Measurements from ENCODE around the gene ITGB3BP. TPM values are rescaled to one million over a fixed set of nuclear protein-coding genes. Genes with fewer than 3 reads are reported as not detected.

Gene ITGB3BP
- total and polyA plus RNA-seq, 5 donors from 2014 or later = 11.3 to 29.9 (median 23.3) TPM

GRCh38 chr1:63414691-63415365 lies 108.2 kb downstream of the ITGB3BP start:
- Histone ChIP-seq H3K4me3 (ENCODE audit: low read depth, low read length) (no peak overlapping the region), H3K36me3 (ENCODE audit: control insufficient read depth, insufficient read depth, low read length) (peaks cover 25% of the 10 kb centered on the region), H3K27ac (ENCODE audit: insufficient read depth, low read length, poor library complexity, severe bottlenecking) (no peak overlapping the region), H3K27me3 (ENCODE audit: control insufficient read depth, insufficient read depth, low read length) (no peaks in the 10 kb centered on the region), H3K9me3 (ENCODE audit: control insufficient read depth in 2 of 2, low read length in 2 of 2) (no peaks in the 10 kb centered on the region), H3K4me1 (ENCODE audit: control insufficient read depth, insufficient read depth, low read length, poor library complexity, severe bottlenecking) (no peaks in the 10 kb centered on the region)
- ATAC-seq (ENCODE audit: low read depth in 2 of 2) (no peak), DNase-seq (no peak)
- H3K36me3 Mint-ChIP-seq = peaks cover 45% of the 10 kb centered on the region
- peaks cover 0 to 7% (median 0%) of the 10 kb centered on the region in 4 donors for H3K4me1 Mint-ChIP-seq
- H3K9me3 Mint-ChIP-seq = no peaks in the 10 kb centered on the region
- H3K27ac Mint-ChIP-seq = peak overlapping the region in 1 of 3 donors; percentile 77
- no peaks in the 10 kb centered on the region for H3K27me3 Mint-ChIP-seq
- no peak overlapping the region for H3K4me3 Mint-ChIP-seq

GRCh38 chr1:63413394-63413793 lies 109.6 kb downstream of the ITGB3BP start:
- H3K4me3 Mint-ChIP-seq = no peak overlapping the region
- H3K4me1 ChIP-seq (ENCODE audit: control insufficient read depth, insufficient read depth, low read length, poor library complexity, severe bottlenecking) = no peaks in the 10 kb centered on the region
- H3K27me3 Mint-ChIP-seq = no peaks in the 10 kb centered on the region
- H3K4me3 ChIP-seq (ENCODE audit: low read depth, low read length) = no peak overlapping the region
- DNase-seq (no peak), ATAC-seq (ENCODE audit: low read depth in 2 of 2) (no peak)
- no peaks in the 10 kb centered on the region for H3K9me3 ChIP-seq (ENCODE audit: control insufficient read depth in 2 of 2, low read length in 2 of 2)
- H3K27ac Mint-ChIP-seq = peak overlapping the region in 1 of 3 donors; percentile 18
- H3K4me1 Mint-ChIP-seq = peaks cover 0 to 7% (median under 1%) of the 10 kb centered on the region in 4 donors
- H3K36me3 Mint-ChIP-seq = peaks cover 51% of the 10 kb centered on the region
- H3K9me3 Mint-ChIP-seq = no peaks in the 10 kb centered on the region
- peaks cover 21% of the 10 kb centered on the region for H3K36me3 ChIP-seq (ENCODE audit: control insufficient read depth, insufficient read depth, low read length)
- no peak overlapping the region for H3K27ac ChIP-seq (ENCODE audit: insufficient read depth, low read length, poor library complexity, severe bottlenecking)
- no peaks in the 10 kb centered on the region for H3K27me3 ChIP-seq (ENCODE audit: control insufficient read depth, insufficient read depth, low read length)

GRCh38 chr1:63411066-63411465 lies 112.0 kb downstream of the ITGB3BP start:
- peaks cover 38% of the 10 kb centered on the region for H3K36me3 ChIP-seq (ENCODE audit: control insufficient read depth, insufficient read depth, low read length)
- H3K9me3 ChIP-seq (ENCODE audit: control insufficient read depth in 2 of 2, low read length in 2 of 2) = no peaks in the 10 kb centered on the region
- DNase-seq = no peak
- no peak overlapping the region for H3K4me3 Mint-ChIP-seq
- H3K9me3 Mint-ChIP-seq = no peaks in the 10 kb centered on the region
- H3K27me3 ChIP-seq (ENCODE audit: control insufficient read depth, insufficient read depth, low read length) = no peaks in the 10 kb centered on the region
- no peak overlapping the region for H3K27ac Mint-ChIP-seq
- H3K4me1 ChIP-seq (ENCODE audit: control insufficient read depth, insufficient read depth, low read length, poor library complexity, severe bottlenecking) = no peaks in the 10 kb centered on the region
- H3K4me3 ChIP-seq (ENCODE audit: low read depth, low read length) = no peak overlapping the region
- H3K36me3 Mint-ChIP-seq = peaks cover 55% of the 10 kb centered on the region
- no peak overlapping the region for H3K27ac ChIP-seq (ENCODE audit: insufficient read depth, low read length, poor library complexity, severe bottlenecking)
- peaks cover 0 to 9% (median 3%) of the 10 kb centered on the region in 4 donors for H3K4me1 Mint-ChIP-seq
- no peak for ATAC-seq (ENCODE audit: low read depth in 2 of 2)
- H3K27me3 Mint-ChIP-seq = no peaks in the 10 kb centered on the region

DNA sequence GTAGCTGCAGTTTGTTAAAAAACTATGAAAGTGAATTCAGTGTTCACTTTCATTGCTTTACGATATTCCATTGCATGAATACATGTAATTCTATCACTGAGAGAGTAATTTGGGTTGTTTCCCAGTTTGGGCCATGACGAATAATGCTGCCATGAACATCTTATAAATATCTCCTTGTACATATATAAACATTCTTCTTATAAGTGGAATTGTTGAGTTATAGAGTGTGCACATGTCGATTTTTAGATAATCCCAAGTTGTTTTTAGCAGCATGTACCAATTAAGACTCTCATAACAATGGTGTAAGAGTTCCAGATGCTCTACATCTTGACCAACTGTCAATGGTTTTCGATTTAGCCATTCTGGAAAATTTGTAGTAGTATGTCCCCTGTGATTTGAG lies 114.7 kb downstream of the ITGB3BP start:
- Histone ChIP-seq H3K9me3 (ENCODE audit: control insufficient read depth in 2 of 2, low read length in 2 of 2) (no peaks in the 10 kb centered on the region), H3K27ac (ENCODE audit: insufficient read depth, low read length, poor library complexity, severe bottlenecking) (no peak overlapping the region), H3K36me3 (ENCODE audit: control insufficient read depth, insufficient read depth, low read length) (peaks cover 57% of the 10 kb centered on the region), H3K27me3 (ENCODE audit: control insufficient read depth, insufficient read depth, low read length) (no peaks in the 10 kb centered on the region), H3K4me1 (ENCODE audit: control insufficient read depth, insufficient read depth, low read length, poor library complexity, severe bottlenecking) (no peaks in the 10 kb centered on the region), H3K4me3 (ENCODE audit: low read depth, low read length) (no peak overlapping the region)
- DNase-seq = no peak
- H3K4me1 Mint-ChIP-seq = peaks cover 0 to 9% (median 4%) of the 10 kb centered on the region in 4 donors
- ATAC-seq (ENCODE audit: low read depth in 2 of 2) = no peak
- no peaks in the 10 kb centered on the region for H3K9me3 Mint-ChIP-seq
- peaks cover 69% of the 10 kb centered on the region for H3K36me3 Mint-ChIP-seq
- H3K4me3 Mint-ChIP-seq = no peak overlapping the region
- H3K27ac Mint-ChIP-seq = no peak overlapping the region
- no peaks in the 10 kb centered on the region for H3K27me3 Mint-ChIP-seq

DNA sequence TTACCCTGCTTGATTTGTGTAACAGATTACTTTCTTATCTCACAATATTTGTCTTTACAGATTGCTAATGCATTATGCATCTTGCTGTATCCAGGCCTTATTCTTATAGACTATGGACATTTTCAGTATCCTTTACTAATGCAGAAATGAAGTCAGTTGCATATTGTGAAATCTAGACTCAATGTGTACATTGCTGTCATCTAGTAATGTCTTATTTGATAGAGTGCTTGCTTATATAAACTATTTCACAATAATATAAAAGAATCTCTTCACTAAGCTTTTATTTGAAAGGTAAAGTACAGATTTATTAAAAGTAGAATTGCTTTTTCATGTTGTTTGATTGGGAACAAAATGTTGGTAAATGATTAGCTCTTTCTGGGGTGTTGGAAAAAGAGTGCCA lies 116.0 kb downstream of the ITGB3BP start:
- Mint-ChIP-seq H3K27me3 (no peaks in the 10 kb centered on the region), H3K4me1 (peaks cover 0 to 9% (median 4%) of the 10 kb centered on the region in 4 donors), H3K9me3 (no peaks in the 10 kb centered on the region), H3K27ac (no peak overlapping the region), H3K36me3 (peaks cover 64% of the 10 kb centered on the region), H3K4me3 (no peak overlapping the region)
- no peak overlapping the region for H3K27ac ChIP-seq (ENCODE audit: insufficient read depth, low read length, poor library complexity, severe bottlenecking)
- ATAC-seq (ENCODE audit: low read depth in 2 of 2) (no peak), DNase-seq (no peak)
- no peaks in the 10 kb centered on the region for H3K4me1 ChIP-seq (ENCODE audit: control insufficient read depth, insufficient read depth, low read length, poor library complexity, severe bottlenecking)
- peaks cover 48% of the 10 kb centered on the region for H3K36me3 ChIP-seq (ENCODE audit: control insufficient read depth, insufficient read depth, low read length)
- H3K9me3 ChIP-seq (ENCODE audit: control insufficient read depth in 2 of 2, low read length in 2 of 2) = no peaks in the 10 kb centered on the region
- no peaks in the 10 kb centered on the region for H3K27me3 ChIP-seq (ENCODE audit: control insufficient read depth, insufficient read depth, low read length)
- H3K4me3 ChIP-seq (ENCODE audit: low read depth, low read length) = no peak overlapping the region

- ATAC-seq (ENCODE audit: low read depth in 2 of 2) (no peak), DNase-seq (no peak)
- H3K27me3 ChIP-seq (ENCODE audit: control insufficient read depth, insufficient read depth, low read length) = no peaks in the 10 kb centered on the region
- H3K9me3 Mint-ChIP-seq = no peaks in the 10 kb centered on the region
- peaks cover 44% of the 10 kb centered on the region for H3K36me3 ChIP-seq (ENCODE audit: control insufficient read depth, insufficient read depth, low read length)
- peaks cover 63% of the 10 kb centered on the region for H3K36me3 Mint-ChIP-seq
- no peaks in the 10 kb centered on the region for H3K27me3 Mint-ChIP-seq
- no peak overlapping the region for H3K4me3 ChIP-seq (ENCODE audit: low read depth, low read length)
- H3K4me3 Mint-ChIP-seq = no peak overlapping the region
- H3K27ac Mint-ChIP-seq = no peak overlapping the region
- no peaks in the 10 kb centered on the region for H3K9me3 ChIP-seq (ENCODE audit: control insufficient read depth in 2 of 2, low read length in 2 of 2)
- no peaks in the 10 kb centered on the region for H3K4me1 ChIP-seq (ENCODE audit: control insufficient read depth, insufficient read depth, low read length, poor library complexity, severe bottlenecking)
- peaks cover 0 to 9% (median 4%) of the 10 kb centered on the region in 4 donors for H3K4me1 Mint-ChIP-seq
- H3K27ac ChIP-seq (ENCODE audit: insufficient read depth, low read length, poor library complexity, severe bottlenecking) = no peak overlapping the region
These were observed 117.0 kb downstream of the ITGB3BP start for GRCh38 chr1:63405987-63406386.

DNA sequence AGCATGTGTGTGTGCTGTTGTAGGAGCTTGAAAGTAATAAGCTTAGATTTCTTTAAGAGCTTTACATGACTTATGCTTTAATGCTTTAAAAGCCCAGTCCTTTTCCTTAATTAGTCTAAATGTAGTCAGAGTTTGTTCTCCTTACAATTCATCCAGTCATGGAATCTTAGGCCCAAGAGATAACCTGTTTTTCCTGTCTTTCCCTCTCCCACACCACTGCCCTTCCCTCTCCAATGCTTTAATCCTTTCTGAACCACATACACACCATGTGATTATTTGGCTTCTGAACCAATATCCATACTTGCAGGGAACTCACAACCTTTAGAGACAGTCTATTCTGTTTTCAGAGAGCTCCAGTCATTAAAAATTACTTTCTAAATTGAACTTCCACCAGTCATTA lies 118.0 kb downstream of the ITGB3BP start:
- H3K27ac ChIP-seq (ENCODE audit: insufficient read depth, low read length, poor library complexity, severe bottlenecking) = no peak overlapping the region
- H3K27me3 ChIP-seq (ENCODE audit: control insufficient read depth, insufficient read depth, low read length) = no peaks in the 10 kb centered on the region
- Mint-ChIP-seq H3K27ac (no peak overlapping the region), H3K27me3 (no peaks in the 10 kb centered on the region), H3K4me1 (peaks cover 0 to 9% (median 4%) of the 10 kb centered on the region in 4 donors), H3K4me3 (no peak overlapping the region), H3K9me3 (no peaks in the 10 kb centered on the region), H3K36me3 (peaks cover 64% of the 10 kb centered on the region)
- H3K4me3 ChIP-seq (ENCODE audit: low read depth, low read length) = no peak overlapping the region
- peaks cover 46% of the 10 kb centered on the region for H3K36me3 ChIP-seq (ENCODE audit: control insufficient read depth, insufficient read depth, low read length)
- no peak for DNase-seq
- no peaks in the 10 kb centered on the region for H3K4me1 ChIP-seq (ENCODE audit: control insufficient read depth, insufficient read depth, low read length, poor library complexity, severe bottlenecking)
- H3K9me3 ChIP-seq (ENCODE audit: control insufficient read depth in 2 of 2, low read length in 2 of 2) = no peaks in the 10 kb centered on the region
- no peak for ATAC-seq (ENCODE audit: low read depth in 2 of 2)

- no peaks in the 10 kb centered on the region for H3K9me3 ChIP-seq (ENCODE audit: control insufficient read depth in 2 of 2, low read length in 2 of 2)
- no peaks in the 10 kb centered on the region for H3K4me1 ChIP-seq (ENCODE audit: control insufficient read depth, insufficient read depth, low read length, poor library complexity, severe bottlenecking)
- Mint-ChIP-seq H3K36me3 (peaks cover 60% of the 10 kb centered on the region), H3K9me3 (no peaks in the 10 kb centered on the region), H3K27ac (no peak overlapping the region), H3K27me3 (no peaks in the 10 kb centered on the region), H3K4me1 (peaks cover 0 to 7% (median 2%) of the 10 kb centered on the region in 4 donors), H3K4me3 (no peak overlapping the region)
- ATAC-seq (ENCODE audit: low read depth in 2 of 2) (no peak), DNase-seq (no peak)
- no peak overlapping the region for H3K4me3 ChIP-seq (ENCODE audit: low read depth, low read length)
- no peak overlapping the region for H3K27ac ChIP-seq (ENCODE audit: insufficient read depth, low read length, poor library complexity, severe bottlenecking)
- no peaks in the 10 kb centered on the region for H3K27me3 ChIP-seq (ENCODE audit: control insufficient read depth, insufficient read depth, low read length)
- H3K36me3 ChIP-seq (ENCODE audit: control insufficient read depth, insufficient read depth, low read length) = peaks cover 53% of the 10 kb centered on the region
These were observed 119.6 kb downstream of the ITGB3BP start for GRCh38 chr1:63403386-63403785.

All from CD4-positive, CD25-positive, alpha-beta regulatory T cell (primary cell).